GM12874 (cell line): ENCODE measurements around the gene KIRREL3.

ENCODE experiments used
- TF ChIP-seq, protein P1 (sequence below): IDR thresholded peaks from 2 replicates; pipeline ENCODE4 v1.5.1; 2011; ENCODE audit warnings: low read depth, mild to moderate bottlenecking, control low read depth, low read length, moderate library complexity; ENCODE audit not compliant: insufficient read depth

Gene KIRREL3

DNA sequence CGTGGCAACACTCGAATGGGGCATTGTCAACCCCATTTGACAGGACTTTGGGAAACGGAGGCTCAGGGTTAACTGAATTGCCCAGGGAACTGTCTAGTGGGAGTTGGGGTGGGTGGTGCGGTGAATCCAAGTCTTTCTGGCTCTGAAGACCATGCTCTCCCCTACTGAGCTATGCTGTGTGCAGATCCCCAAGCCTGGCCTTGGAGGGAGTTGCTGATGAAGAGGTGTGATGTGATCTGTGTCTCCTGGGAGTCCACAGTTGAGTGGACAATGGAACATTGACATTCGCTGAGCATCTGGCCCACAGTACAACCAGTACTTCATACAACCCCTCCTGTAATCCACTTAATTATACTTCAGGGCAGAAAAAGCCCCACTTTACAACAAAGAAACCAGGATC lies 472.9 kb downstream of the KIRREL3 start:
- TF ChIP-seq, protein P1, sequence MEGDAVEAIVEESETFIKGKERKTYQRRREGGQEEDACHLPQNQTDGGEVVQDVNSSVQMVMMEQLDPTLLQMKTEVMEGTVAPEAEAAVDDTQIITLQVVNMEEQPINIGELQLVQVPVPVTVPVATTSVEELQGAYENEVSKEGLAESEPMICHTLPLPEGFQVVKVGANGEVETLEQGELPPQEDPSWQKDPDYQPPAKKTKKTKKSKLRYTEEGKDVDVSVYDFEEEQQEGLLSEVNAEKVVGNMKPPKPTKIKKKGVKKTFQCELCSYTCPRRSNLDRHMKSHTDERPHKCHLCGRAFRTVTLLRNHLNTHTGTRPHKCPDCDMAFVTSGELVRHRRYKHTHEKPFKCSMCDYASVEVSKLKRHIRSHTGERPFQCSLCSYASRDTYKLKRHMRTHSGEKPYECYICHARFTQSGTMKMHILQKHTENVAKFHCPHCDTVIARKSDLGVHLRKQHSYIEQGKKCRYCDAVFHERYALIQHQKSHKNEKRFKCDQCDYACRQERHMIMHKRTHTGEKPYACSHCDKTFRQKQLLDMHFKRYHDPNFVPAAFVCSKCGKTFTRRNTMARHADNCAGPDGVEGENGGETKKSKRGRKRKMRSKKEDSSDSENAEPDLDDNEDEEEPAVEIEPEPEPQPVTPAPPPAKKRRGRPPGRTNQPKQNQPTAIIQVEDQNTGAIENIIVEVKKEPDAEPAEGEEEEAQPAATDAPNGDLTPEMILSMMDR, result no peak

DNA sequence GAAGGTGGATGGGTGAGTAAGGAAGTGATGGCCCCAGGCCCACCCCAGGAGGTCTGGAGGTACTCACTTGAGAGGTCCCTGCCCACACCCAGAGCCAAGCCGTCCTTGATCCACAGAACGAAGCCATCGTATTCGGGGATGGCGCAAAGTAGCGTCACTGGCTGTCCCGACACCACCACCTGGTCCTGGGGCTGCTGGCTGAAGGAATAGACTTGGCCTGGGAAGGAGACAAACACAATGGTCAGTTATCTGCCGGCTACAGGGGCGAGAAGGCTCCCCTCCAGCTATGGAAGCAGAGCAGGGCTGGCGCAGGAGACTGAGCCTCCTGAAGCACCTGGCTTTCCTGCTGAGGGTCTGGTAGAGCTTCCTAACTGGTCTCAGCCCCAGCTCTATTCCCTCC lies 474.1 kb downstream of the KIRREL3 start:
- TF ChIP-seq, protein P1, result no peak

DNA sequence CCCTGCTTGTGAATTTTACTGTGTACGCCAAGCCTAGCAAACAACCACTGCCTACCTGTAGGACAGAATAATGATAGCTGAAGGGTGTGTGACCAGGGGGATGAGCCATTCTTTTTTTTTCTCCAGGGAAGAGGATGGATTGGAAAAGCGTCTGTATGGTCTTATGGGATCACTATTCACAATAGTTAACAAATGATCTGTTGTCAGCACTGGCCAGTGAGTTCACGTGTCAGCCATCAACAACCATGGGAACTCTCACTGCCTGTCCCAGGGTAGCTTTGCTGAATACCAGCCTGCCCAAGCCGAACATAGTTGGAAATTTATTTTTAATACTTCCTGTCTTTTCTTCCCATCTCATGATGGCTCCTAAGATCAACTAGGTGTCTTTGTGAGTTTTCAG lies 474.9 kb downstream of the KIRREL3 start:
- TF ChIP-seq, protein P1, result no peak

DNA sequence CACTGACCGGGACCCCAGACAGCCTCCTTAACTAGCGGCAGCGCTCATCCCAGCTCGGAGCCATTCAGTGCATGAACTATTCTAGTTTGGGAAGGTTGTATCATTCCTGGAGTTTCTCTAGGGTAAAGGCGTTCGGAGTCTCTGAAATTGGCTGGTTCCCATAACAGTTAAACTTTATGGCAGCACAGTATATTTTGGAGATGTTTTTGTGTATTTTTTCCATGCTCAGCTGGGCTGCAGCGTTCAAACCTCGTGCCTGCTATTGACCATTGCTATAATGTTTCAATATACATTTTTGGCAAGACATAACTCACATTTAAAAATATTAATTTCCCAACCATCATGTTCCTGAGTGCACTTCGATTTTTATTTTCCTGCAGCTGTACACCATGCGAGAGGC lies 475.4 kb downstream of the KIRREL3 start:
- TF ChIP-seq, protein P1, result no peak

DNA sequence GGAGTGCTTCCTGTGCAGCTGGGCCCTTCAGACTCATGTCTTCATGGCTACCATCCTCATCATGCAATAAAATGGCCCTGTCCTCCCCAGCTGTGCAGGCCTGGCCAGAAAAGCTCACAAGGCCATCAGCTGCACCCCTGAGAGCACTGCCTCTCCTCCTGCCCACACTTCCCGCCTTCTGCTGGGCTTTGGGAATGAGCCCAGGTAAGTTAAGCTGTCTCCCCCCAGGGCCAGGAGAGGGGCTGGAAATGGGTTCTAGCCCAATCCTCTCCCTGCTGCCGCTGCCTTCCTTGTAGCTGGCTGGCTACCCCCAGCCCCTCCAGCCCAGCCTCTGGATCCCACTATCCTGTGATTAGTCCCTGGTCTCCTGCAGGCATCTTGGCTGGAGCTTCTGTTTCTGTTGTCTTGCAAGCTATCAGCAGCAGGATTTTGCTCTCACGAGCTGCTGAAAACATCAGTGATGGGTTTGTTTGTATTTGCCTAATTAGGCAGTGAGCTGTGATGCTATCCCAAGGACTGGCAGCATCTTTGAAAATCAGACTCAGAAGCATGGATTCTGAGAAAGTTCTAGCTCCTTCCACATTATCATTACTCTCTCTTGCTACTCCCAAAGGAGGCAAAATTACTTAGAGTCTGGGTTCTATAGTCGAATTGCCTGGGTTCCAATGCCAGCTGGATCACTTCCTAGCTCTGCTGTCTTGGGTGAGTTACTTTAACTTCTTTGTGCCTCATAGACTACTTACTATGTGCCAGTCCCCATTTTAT lies 476.9 kb downstream of the KIRREL3 start:
- TF ChIP-seq, protein P1, result no peak

GRCh38 chr11:126522606-126523005 lies 478.0 kb downstream of the KIRREL3 start:
- TF ChIP-seq, protein P1, result no peak

DNA sequence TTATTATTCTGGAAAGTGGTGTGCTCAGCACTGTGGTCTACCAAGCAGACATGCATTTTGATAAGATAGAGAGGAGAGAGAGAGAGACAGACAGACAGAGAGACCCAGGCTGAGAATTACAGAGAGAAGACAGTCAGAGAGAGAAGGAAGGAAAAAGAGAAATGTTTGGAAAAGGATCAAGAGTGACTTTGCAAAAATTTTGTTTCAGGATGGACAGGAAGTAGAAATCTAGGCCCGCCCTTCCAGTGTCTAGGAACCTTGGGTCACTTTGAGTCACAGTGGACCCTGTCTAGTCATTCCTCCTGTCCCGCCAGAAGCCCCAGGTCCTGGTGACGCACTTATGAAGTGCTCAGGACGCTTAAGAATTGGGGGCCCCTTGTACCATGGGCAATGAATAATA lies 478.4 kb downstream of the KIRREL3 start:
- TF ChIP-seq, protein P1, result no peak
